A549 (cell line): Measurements from ENCODE around the gene NYAP2. TPM values are rescaled to one million over a fixed set of nuclear protein-coding genes. Genes with fewer than 3 reads are reported as not detected.

ENCODE experiments used
- ATAC-seq, 2 experiments: fragments of 200-7000 bp in 1 of 2; fragments of >200 bp in 1 of 2; cut with Nextera tagmentation in 1 of 2; cut with Tn5 transposase in 1 of 2; 3 replicates each; pipeline versions ENCODE4 v1.8.0 to v1.9.1; 2018 to 2020; ENCODE audit warnings: mild to moderate bottlenecking in 1 of 2, moderate library complexity in 1 of 2
- CTCF ChIA-PET: fragments of 300-600 bp; sonication (Branson Sonifier 250); formaldehyde crosslinking; extraction: SDS; loops from one replicate; lab custom pipeline; 2021; ENCODE audit warnings: antibody characterized with exemption, inconsistent platforms; lab: Yijun Ruan, JAX
- POLR2A ChIA-PET: fragments of 350-600 bp; formaldehyde crosslinking; extraction: SDS; loops from one replicate; lab custom pipeline; 2021; ENCODE audit warnings: antibody characterized with exemption, inconsistent platforms; lab: Yijun Ruan, JAX
- DNase-seq, 2 experiments: peaks; one replicate each; pipeline versions ENCODE4 v3.0.0 to v3.0.0-alpha.2; 2011 to 2016; ENCODE audit warnings: low read depth in 1 of 2, low spot score in 1 of 2
- FAIRE-seq: peaks from 2 replicates; lab custom pipeline; 2011; peaks lifted over from hg19 to GRCh38; lab: Jason Lieb, UNC
- H3K27ac ChIP-seq, 2 experiments: fragments of >200 bp; sonication (Bioruptor Twin); formaldehyde crosslinking; 3 replicates each; pipeline ENCODE4 v1.5.1; 2016 to 2017
- H3K4me1 ChIP-seq: fragments of >200 bp; sonication (Bioruptor Twin); formaldehyde crosslinking; 3 replicates; pipeline ENCODE4 v1.6.1; 2016
- H3K4me2 ChIP-seq: fragments of >200 bp; sonication (Bioruptor Twin); formaldehyde crosslinking; 3 replicates; pipeline ENCODE4 v1.6.1; 2016
- H3K4me3 ChIP-seq: fragments of >200 bp; sonication (Bioruptor Twin); formaldehyde crosslinking; 3 replicates; pipeline ENCODE4 v1.5.1; 2016
- H3K9me3 ChIP-seq: fragments of >200 bp; sonication (Bioruptor Twin); formaldehyde crosslinking; 3 replicates; pipeline ENCODE4 v1.6.1; 2016
- ATOH8 ChIP-seq: fragments of 250-450 bp; sonication (Bioruptor Pico); IDR thresholded peaks from 2 replicates; pipeline ENCODE4 v1.5.0; 2020; ENCODE audit warnings: low read depth, mild to moderate bottlenecking, moderate library complexity
- BHLHE40 ChIP-seq: IDR thresholded peaks from 2 replicates; pipeline ENCODE4 v1.6.1; 2012; ENCODE audit warnings: low read depth, low read length, inconsistent platforms
- CBX2 ChIP-seq: fragments of 200-600 bp; sonication (generic); IDR thresholded peaks from 2 replicates; pipeline ENCODE4 v1.6.1; 2016; ENCODE audit warnings: low read depth, mild to moderate bottlenecking, borderline replicate concordance
- CHD4 ChIP-seq: fragments of 200-600 bp; sonication (generic); IDR thresholded peaks from 2 replicates; pipeline ENCODE4 v1.6.1; 2016; ENCODE audit warnings: antibody characterized with exemption, mild to moderate bottlenecking, borderline replicate concordance
- EHF ChIP-seq: fragments of 250-450 bp; sonication (Bioruptor Pico); IDR thresholded peaks from 2 replicates; pipeline ENCODE4 v1.5.0; 2020; ENCODE audit warnings: mild to moderate bottlenecking
- EP300 ChIP-seq, 2 experiments: fragments of >200 bp; sonication (Bioruptor Twin); formaldehyde crosslinking; IDR thresholded peaks; 2 replicates in 1 of 2; 3 replicates in 1 of 2; pipeline ENCODE4 v1.6.1; 2016 to 2017
- ESRRA ChIP-seq: fragments of 150-350 bp; IDR thresholded peaks from 2 replicates; pipeline ENCODE4 v1.6.1; 2014; ENCODE audit warnings: mild to moderate bottlenecking, low read length, borderline replicate concordance
- FOXS1 ChIP-seq: fragments of 250-450 bp; sonication (Bioruptor Pico); IDR thresholded peaks from 2 replicates; pipeline ENCODE4 v1.5.0; 2020; ENCODE audit warnings: mild to moderate bottlenecking, moderate library complexity
- GATA3 ChIP-seq: IDR thresholded peaks from 2 replicates; pipeline ENCODE4 v1.6.1; 2012; ENCODE audit warnings: borderline replicate concordance
- HDAC2 ChIP-seq: fragments of 200-600 bp; sonication (generic); IDR thresholded peaks from 2 replicates; pipeline ENCODE4 v1.6.1; 2016
- HES2 ChIP-seq: fragments of >200 bp; sonication (Bioruptor Twin); formaldehyde crosslinking; IDR thresholded peaks from 2 replicates; pipeline ENCODE4 v1.6.1; 2016
- HOXB13 ChIP-seq: fragments of 250-450 bp; sonication (Bioruptor Pico); IDR thresholded peaks from 2 replicates; pipeline ENCODE4 v1.5.0; 2020; ENCODE audit warnings: low read depth, mild to moderate bottlenecking, moderate library complexity
- JUNB ChIP-seq: fragments of >200 bp; sonication (Bioruptor Twin); formaldehyde crosslinking; IDR thresholded peaks from 2 replicates; pipeline ENCODE4 v1.6.1; 2016
- KDM1A ChIP-seq: fragments of 200-600 bp; sonication (generic); IDR thresholded peaks from 2 replicates; pipeline ENCODE4 v1.6.1; 2016; ENCODE audit warnings: low read depth, mild to moderate bottlenecking
- KDM5A ChIP-seq: fragments of 200-600 bp; sonication (generic); IDR thresholded peaks from 2 replicates; pipeline ENCODE4 v1.6.1; 2016; ENCODE audit warnings: antibody characterized with exemption, mild to moderate bottlenecking
- MYC ChIP-seq: IDR thresholded peaks from 2 replicates; pipeline ENCODE4 v1.6.1; 2012; ENCODE audit warnings: mild to moderate bottlenecking, inconsistent platforms, low read length, improper control_type of control experiment, borderline replicate concordance
- NFE2L2 ChIP-seq: fragments of 150-350 bp; conservative IDR thresholded peaks from 2 replicates; pipeline ENCODE4 v1.6.1; 2014; ENCODE audit warnings: low read length
- NPAS2 ChIP-seq: fragments of 250-450 bp; sonication (Bioruptor Pico); IDR thresholded peaks from 2 replicates; pipeline ENCODE4 v1.8.0; 2022; ENCODE audit warnings: mild to moderate bottlenecking, moderate library complexity, borderline replicate concordance
- PBX3 ChIP-seq: IDR thresholded peaks from 2 replicates; pipeline ENCODE4 v1.6.1; 2012
- POLR2A ChIP-seq: IDR thresholded peaks from 2 replicates; pipeline ENCODE4 v1.6.1; 2012; ENCODE audit warnings: mild to moderate bottlenecking, low read length
- POLR2AphosphoS2 ChIP-seq: conservative IDR thresholded peaks from 2 replicates; pipeline ENCODE4 v1.6.1; 2012; ENCODE audit warnings: low read length, improper control_type of control experiment, inconsistent platforms
- RARB ChIP-seq: fragments of 250-450 bp; sonication (Bioruptor Pico); IDR thresholded peaks from 2 replicates; pipeline ENCODE4 v1.8.0; 2021; ENCODE audit warnings: mild to moderate bottlenecking, moderate library complexity
- RFX5 ChIP-seq: fragments of 450-650 bp; IDR thresholded peaks from 2 replicates; pipeline ENCODE4 v1.7.1; 2014; ENCODE audit warnings: antibody characterized with exemption, mild to moderate bottlenecking, moderate library complexity
- SMC3 ChIP-seq: fragments of >200 bp; sonication (Bioruptor Twin); formaldehyde crosslinking; IDR thresholded peaks from 3 replicates; pipeline ENCODE4 v1.6.1; 2018; ENCODE audit warnings: inconsistent platforms
- SREBF2 ChIP-seq: fragments of 450-650 bp; IDR thresholded peaks from 2 replicates; pipeline ENCODE4 v1.6.1; 2014; ENCODE audit warnings: mild to moderate bottlenecking, moderate library complexity
- TP53 ChIP-seq: fragments of 250-450 bp; sonication (Bioruptor Pico); IDR thresholded peaks from 2 replicates; pipeline ENCODE4 v1.5.0; 2021; ENCODE audit warnings: mild to moderate bottlenecking, moderate library complexity
- WGBS: methylation state at CpG from one replicate; pipeline ENCODE4 v1.1.6; 2017; ENCODE audit errors: missing lambda C conversion rate; 5-methylcytosine and 5-hydroxymethylcytosine counted together
- polyA plus RNA-seq, 4 experiments: library from polyadenylated mRNA; depleted of rRNA in 3 of 4; stranded (reverse); fragments of >200 nt; fragmentation: RNase III in 1 of 4; extraction: RNeasy Plus Mini Kit Qiagen cat#74134 plus additional on column Dnase treatment in 1 of 4; gene quantifications; 2 replicates in 3 of 4; 3 replicates in 1 of 4; pipeline ENCODE4 v1.2.3, GENCODE V29; 2011 to 2017
- TF ChIP-seq, protein P1 (sequence below): fragments of 250-450 bp; sonication (Bioruptor Pico); IDR thresholded peaks from 2 replicates; pipeline ENCODE4 v1.5.0; 2021; ENCODE audit warnings: mild to moderate bottlenecking, moderate library complexity, borderline replicate concordance
- TF ChIP-seq, protein P2 (sequence below): fragments of >200 bp; sonication (Bioruptor Twin); formaldehyde crosslinking; IDR thresholded peaks from 3 replicates; pipeline ENCODE4 v1.6.1; 2016

Gene NYAP2
- polyA plus RNA-seq, 2 of the 4 experiments (the other 2 are of a cell fraction) = 0.01 TPM; not detected in 1

- H3K4me2 ChIP-seq = no peak overlapping the region
- DNase-seq (no peak), FAIRE-seq (no peak), ATAC-seq (no peak)
- POLR2A ChIA-PET = no interaction called here
- H3K27ac ChIP-seq = no peak overlapping the region
- CTCF ChIA-PET = no interaction called here
- TF ChIP-seq ATOH8 (CRISPR knock-in tag) (no peak), RARB (CRISPR knock-in tag) (no peak), EHF (CRISPR knock-in tag) (no peak), NPAS2 (CRISPR knock-in tag) (no peak), GATA3 (no peak), FOXS1 (CRISPR knock-in tag) (no peak), BHLHE40 (no peak), JUNB (no peak), HDAC2 (no peak), MYC (no peak), CBX2 (no peak), KDM5A (no peak), HES2 (no peak), EP300 (IDR thresholded peaks at IDR 0.05) (no peak), HOXB13 (no peak), PBX3 (no peak), KDM1A (no peak)
- TF ChIP-seq, protein P1, sequence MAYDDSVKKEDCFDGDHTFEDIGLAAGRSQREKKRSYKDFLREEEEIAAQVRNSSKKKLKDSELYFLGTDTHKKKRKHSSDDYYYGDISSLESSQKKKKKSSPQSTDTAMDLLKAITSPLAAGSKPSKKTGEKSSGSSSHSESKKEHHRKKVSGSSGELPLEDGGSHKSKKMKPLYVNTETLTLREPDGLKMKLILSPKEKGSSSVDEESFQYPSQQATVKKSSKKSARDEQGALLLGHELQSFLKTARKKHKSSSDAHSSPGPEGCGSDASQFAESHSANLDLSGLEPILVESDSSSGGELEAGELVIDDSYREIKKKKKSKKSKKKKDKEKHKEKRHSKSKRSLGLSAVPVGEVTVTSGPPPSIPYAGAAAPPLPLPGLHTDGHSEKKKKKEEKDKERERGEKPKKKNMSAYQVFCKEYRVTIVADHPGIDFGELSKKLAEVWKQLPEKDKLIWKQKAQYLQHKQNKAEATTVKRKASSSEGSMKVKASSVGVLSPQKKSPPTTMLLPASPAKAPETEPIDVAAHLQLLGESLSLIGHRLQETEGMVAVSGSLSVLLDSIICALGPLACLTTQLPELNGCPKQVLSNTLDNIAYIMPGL (CRISPR knock-in tag) = no peak
- TF ChIP-seq, protein P2, sequence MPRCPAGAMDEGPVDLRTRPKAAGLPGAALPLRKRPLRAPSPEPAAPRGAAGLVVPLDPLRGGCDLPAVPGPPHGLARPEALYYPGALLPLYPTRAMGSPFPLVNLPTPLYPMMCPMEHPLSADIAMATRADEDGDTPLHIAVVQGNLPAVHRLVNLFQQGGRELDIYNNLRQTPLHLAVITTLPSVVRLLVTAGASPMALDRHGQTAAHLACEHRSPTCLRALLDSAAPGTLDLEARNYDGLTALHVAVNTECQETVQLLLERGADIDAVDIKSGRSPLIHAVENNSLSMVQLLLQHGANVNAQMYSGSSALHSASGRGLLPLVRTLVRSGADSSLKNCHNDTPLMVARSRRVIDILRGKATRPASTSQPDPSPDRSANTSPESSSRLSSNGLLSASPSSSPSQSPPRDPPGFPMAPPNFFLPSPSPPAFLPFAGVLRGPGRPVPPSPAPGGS = no peak
- no peaks in the 10 kb centered on the region for H3K9me3 ChIP-seq
- no peaks in the 10 kb centered on the region for H3K4me1 ChIP-seq
- H3K4me3 ChIP-seq = no peak overlapping the region
- WGBS = 20% methylated on average over 3 of the region's 3 CpGs
These were observed 232.8 kb downstream of the NYAP2 start for GRCh38 chr2:225632351-225632750.

DNA sequence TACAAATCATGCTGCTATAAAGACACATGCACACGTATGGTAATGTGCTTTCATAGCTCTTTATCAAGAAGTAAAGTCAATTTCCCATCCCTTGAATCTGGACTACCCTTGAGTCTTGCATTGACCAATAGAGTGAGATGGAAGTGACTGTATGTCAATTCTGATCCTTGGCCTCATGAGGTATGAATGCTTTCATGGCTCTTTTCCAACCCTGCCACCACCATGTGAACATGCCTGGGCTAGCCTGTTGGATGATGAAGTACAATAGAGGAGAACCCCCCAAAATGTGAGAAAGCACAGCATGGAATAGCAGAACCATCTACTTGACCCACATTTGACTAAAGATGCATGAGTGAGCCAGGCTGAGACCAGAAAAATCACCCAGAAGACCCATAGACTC is 237.0 kb downstream of the NYAP2 start:
- FAIRE-seq (no peak), DNase-seq (no peak), ATAC-seq (no peak)
- no peak overlapping the region for H3K4me2 ChIP-seq
- H3K9me3 ChIP-seq = no peaks in the 10 kb centered on the region
- no peak overlapping the region for H3K4me3 ChIP-seq
- ChIA-PET CTCF (no interaction called here), POLR2A (no interaction called here)
- TF ChIP-seq NFE2L2 (no peak), SREBF2 (no peak)
- 45% methylated on average over 1 of the region's 1 CpG for WGBS
- H3K27ac ChIP-seq = no peak overlapping the region
- no peaks in the 10 kb centered on the region for H3K4me1 ChIP-seq

DNA sequence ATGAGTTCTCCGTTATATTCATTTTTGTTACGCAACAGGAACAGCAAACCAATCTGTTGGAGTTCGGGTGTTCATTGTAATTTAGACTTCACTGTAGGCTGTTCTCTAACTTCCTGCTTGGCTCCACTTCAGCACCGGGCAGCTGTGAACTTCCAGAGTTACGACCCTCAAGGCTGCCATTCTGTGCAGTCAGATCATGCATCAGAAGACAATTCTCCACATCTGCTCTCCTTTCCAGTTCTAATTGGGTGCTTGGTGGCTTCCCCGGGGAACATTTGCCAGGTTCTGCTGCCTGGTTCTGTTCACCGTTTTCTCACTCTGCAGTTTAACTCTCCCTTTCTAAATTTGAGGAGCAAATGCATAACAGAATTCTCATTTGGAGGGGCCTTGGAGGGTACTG is 237.7 kb downstream of the NYAP2 start:
- ATAC-seq (no peak), FAIRE-seq (no peak), DNase-seq (no peak)
- 56% methylated on average over 6 of the region's 7 CpGs for WGBS
- Histone ChIP-seq H3K4me3 (no peak overlapping the region), H3K27ac (no peak overlapping the region), H3K4me1 (no peaks in the 10 kb centered on the region), H3K9me3 (no peaks in the 10 kb centered on the region), H3K4me2 (no peak overlapping the region)
- CTCF ChIA-PET = no interaction called here
- POLR2A ChIA-PET = no interaction called here
- TF ChIP-seq NFE2L2 = no peak
- no peak for TF ChIP-seq POLR2A
- TF ChIP-seq, protein P2 = no peak
- TF ChIP-seq, protein P1 (CRISPR knock-in tag) = no peak
- TF ChIP-seq FOXS1 (CRISPR knock-in tag) = no peak
- no peak for TF ChIP-seq POLR2AphosphoS2
- no peak for TF ChIP-seq ESRRA
- TF ChIP-seq SMC3 = no peak
- TF ChIP-seq RFX5 = no peak
- no peak for TF ChIP-seq TP53 (CRISPR knock-in tag)
- no peak for TF ChIP-seq CHD4
- no peak for TF ChIP-seq HOXB13
- no peak for TF ChIP-seq EP300 (IDR thresholded peaks at IDR 0.05)
